ENCODE results near the gene CD164L2. TPM values are rescaled to one million over a fixed set of nuclear protein-coding genes. Genes with fewer than 3 reads are reported as not detected.

CD164L2 gene
- total RNA-seq, 1 donor from 2014 or later, result not detected

DNA sequence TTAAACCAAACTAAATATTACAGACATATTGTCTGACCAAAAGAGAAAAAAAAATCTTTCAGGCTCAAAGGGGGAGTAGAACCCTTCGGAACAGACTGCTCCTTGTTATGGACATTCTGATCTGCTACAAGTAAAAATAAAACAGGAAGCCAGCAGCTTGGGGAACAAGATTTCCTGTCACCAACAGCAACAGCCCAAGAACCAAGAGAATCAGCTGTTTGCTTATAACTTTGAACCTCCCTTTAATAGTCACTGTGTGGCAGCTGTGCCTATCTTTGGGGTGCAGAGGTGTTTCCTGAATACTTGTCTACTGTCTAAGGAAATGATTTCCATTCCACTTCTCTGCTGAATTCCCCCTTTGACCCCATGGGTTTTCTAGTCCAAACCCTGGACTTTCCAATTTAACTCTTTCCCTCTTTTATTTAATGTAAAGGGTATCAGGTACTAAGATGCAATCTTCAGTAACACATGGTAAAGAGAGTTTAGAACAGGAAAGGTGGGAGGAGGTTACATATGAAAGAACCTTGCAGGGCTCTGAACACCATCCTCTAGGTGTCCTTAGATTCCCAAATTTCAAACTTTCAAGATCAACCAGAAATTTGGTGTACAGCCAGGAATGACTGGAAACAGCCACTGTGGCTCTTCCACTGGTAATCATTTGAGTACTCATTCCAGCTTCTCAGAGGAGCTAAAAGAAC lies 47.9 kb upstream of the CD164L2 start:
- TF ChIP-seq, protein P1, sequence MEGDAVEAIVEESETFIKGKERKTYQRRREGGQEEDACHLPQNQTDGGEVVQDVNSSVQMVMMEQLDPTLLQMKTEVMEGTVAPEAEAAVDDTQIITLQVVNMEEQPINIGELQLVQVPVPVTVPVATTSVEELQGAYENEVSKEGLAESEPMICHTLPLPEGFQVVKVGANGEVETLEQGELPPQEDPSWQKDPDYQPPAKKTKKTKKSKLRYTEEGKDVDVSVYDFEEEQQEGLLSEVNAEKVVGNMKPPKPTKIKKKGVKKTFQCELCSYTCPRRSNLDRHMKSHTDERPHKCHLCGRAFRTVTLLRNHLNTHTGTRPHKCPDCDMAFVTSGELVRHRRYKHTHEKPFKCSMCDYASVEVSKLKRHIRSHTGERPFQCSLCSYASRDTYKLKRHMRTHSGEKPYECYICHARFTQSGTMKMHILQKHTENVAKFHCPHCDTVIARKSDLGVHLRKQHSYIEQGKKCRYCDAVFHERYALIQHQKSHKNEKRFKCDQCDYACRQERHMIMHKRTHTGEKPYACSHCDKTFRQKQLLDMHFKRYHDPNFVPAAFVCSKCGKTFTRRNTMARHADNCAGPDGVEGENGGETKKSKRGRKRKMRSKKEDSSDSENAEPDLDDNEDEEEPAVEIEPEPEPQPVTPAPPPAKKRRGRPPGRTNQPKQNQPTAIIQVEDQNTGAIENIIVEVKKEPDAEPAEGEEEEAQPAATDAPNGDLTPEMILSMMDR (IDR thresholded peaks at IDR 0.05; ENCODE audit: insufficient read depth, low read depth, low read length), result no peak
- TF ChIP-seq EZH2 (IDR thresholded peaks at IDR 0.05; ENCODE audit: insufficient read depth, low read length), result no peak
- Histone ChIP-seq H2AFZ (ENCODE audit: low read depth, low read length) (no peak overlapping the region), H3K27me3 (ENCODE audit: insufficient read depth, low read length) (no peaks in the 10 kb centered on the region), H3K4me1 (ENCODE audit: insufficient read depth, low read length) (peaks cover 8% of the 10 kb centered on the region), H3K79me2 (ENCODE audit: insufficient read depth, low read length) (peaks cover 68% of the 10 kb centered on the region), H3K4me3 (ENCODE audit: insufficient read depth, low read depth, low read length) (no peak overlapping the region), H3K4me2 (ENCODE audit: low read length) (no peak overlapping the region), H4K20me1 (ENCODE audit: insufficient read depth, low read length) (peaks cover 64% of the 10 kb centered on the region), H3K9me3 (ENCODE audit: insufficient read depth, low read depth, low read length) (no peaks in the 10 kb centered on the region), H3K36me3 (ENCODE audit: insufficient read depth, low read length) (peaks cover 3% of the 10 kb centered on the region), H3K9ac (ENCODE audit: low read length) (no peak overlapping the region), H3K27ac (ENCODE audit: low read depth, low read length) (no peak overlapping the region)
- no peak for FAIRE-seq
- Mint-ChIP-seq H3K4me1 (ENCODE audit: low read depth, unreplicated experiment) (peaks cover 45% of the 10 kb centered on the region), H3K27me3 (ENCODE audit: low read depth, unreplicated experiment) (no peaks in the 10 kb centered on the region), H3K36me3 (ENCODE audit: low read depth, unreplicated experiment) (peaks cover 8% of the 10 kb centered on the region), H3K4me3 (ENCODE audit: unreplicated experiment) (no peak overlapping the region), H3K27ac (ENCODE audit: unreplicated experiment) (peak overlapping the region; percentile 53), H3K9me3 (ENCODE audit: unreplicated experiment) (no peaks in the 10 kb centered on the region)
- peak; percentile 23 for DNase-seq (ENCODE audit: low read depth)

GRCh38 chr1:27429029-27429425 lies 45.9 kb upstream of the CD164L2 start:
- H3K27ac ChIP-seq (ENCODE audit: low read depth, low read length), result no peak overlapping the region
- FAIRE-seq, result no peak
- H3K36me3 ChIP-seq (ENCODE audit: insufficient read depth, low read length), result peaks cover 3% of the 10 kb centered on the region
- no peak overlapping the region for H3K9ac ChIP-seq (ENCODE audit: low read length)
- H3K4me2 ChIP-seq (ENCODE audit: low read length), result no peak overlapping the region
- peaks cover 60% of the 10 kb centered on the region for H4K20me1 ChIP-seq (ENCODE audit: insufficient read depth, low read length)
- peaks cover 6% of the 10 kb centered on the region for H3K4me1 ChIP-seq (ENCODE audit: insufficient read depth, low read length)
- peaks cover 9% of the 10 kb centered on the region for H3K36me3 Mint-ChIP-seq (ENCODE audit: low read depth, unreplicated experiment)
- no peaks in the 10 kb centered on the region for H3K9me3 ChIP-seq (ENCODE audit: insufficient read depth, low read depth, low read length)
- H3K27ac Mint-ChIP-seq (ENCODE audit: unreplicated experiment), result no peak overlapping the region
- TF ChIP-seq, protein P1 (IDR thresholded peaks at IDR 0.05; ENCODE audit: insufficient read depth, low read depth, low read length), result no peak
- no peak for TF ChIP-seq EZH2 (IDR thresholded peaks at IDR 0.05; ENCODE audit: insufficient read depth, low read length)
- peaks cover 36% of the 10 kb centered on the region for H3K4me1 Mint-ChIP-seq (ENCODE audit: low read depth, unreplicated experiment)
- DNase-seq (ENCODE audit: low read depth), result no peak
- no peak overlapping the region for H3K4me3 Mint-ChIP-seq (ENCODE audit: unreplicated experiment)
- H2AFZ ChIP-seq (ENCODE audit: low read depth, low read length), result no peak overlapping the region
- H3K27me3 ChIP-seq (ENCODE audit: insufficient read depth, low read length), result no peaks in the 10 kb centered on the region
- no peaks in the 10 kb centered on the region for H3K9me3 Mint-ChIP-seq (ENCODE audit: unreplicated experiment)
- H3K79me2 ChIP-seq (ENCODE audit: insufficient read depth, low read length), result peaks cover 61% of the 10 kb centered on the region
- H3K4me3 ChIP-seq (ENCODE audit: insufficient read depth, low read depth, low read length), result no peak overlapping the region
- no peaks in the 10 kb centered on the region for H3K27me3 Mint-ChIP-seq (ENCODE audit: low read depth, unreplicated experiment)

Data from astrocyte (in vitro differentiated cells and primary cell).